AG04450 (cell line): ENCODE results near the gene ASCC1. TPM values are rescaled to one million over a fixed set of nuclear protein-coding genes. Genes with fewer than 3 reads are reported as not detected.

ENCODE experiments used
- CTCF ChIA-PET: fragments of 300-600, 350-600 bp; formaldehyde crosslinking; extraction: SDS; loops from one replicate; lab custom pipeline; 2022; ENCODE audit warnings: antibody characterized with exemption, inconsistent platforms; lab: Charles Lee
- POLR2A ChIA-PET: fragments of 350-600 bp; formaldehyde crosslinking; extraction: SDS; loops from one replicate; lab custom pipeline; 2021; ENCODE audit warnings: antibody characterized with exemption, inconsistent platforms; lab: Yijun Ruan, JAX
- DNase-seq: peaks from one replicate; pipeline ENCODE4 v3.0.0-alpha.2; 2011; ENCODE audit warnings: low read depth, low spot score
- H3K27ac ChIP-seq: one replicate; pipeline ENCODE4 v1.5.1; 2012; ENCODE audit warnings: low read depth, low read length, control low read depth
- H3K27me3 ChIP-seq: one replicate; pipeline ENCODE4 v1.6.0; 2012; ENCODE audit warnings: low read length; ENCODE audit not compliant: control insufficient read depth, insufficient read depth
- H3K4me3 ChIP-seq: 2 replicates; pipeline ENCODE4 v1.5.1; 2011; ENCODE audit warnings: mild to moderate bottlenecking, low read depth, low read length, control low read depth
- H3K9me3 ChIP-seq: 2 replicates; pipeline ENCODE4 v1.5.1; 2012; ENCODE audit warnings: low read length; ENCODE audit not compliant: control insufficient read depth, insufficient read depth
- CTCF ChIP-seq: IDR thresholded peaks from 2 replicates; pipeline ENCODE4 v1.5.1; 2011; ENCODE audit warnings: low read depth, low read length, control low read depth, inconsistent platforms
- polyA plus RNA-seq: library from polyadenylated mRNA; depleted of rRNA; stranded (reverse); fragments of >200 nt; gene quantifications from 2 replicates; pipeline ENCODE4 v1.2.3, GENCODE V29; 2011

Gene ASCC1
- polyA plus RNA-seq, 1 experiment: 43.7 TPM

GRCh38 chr10:72235544-72236279, 19.6 kb upstream of the ASCC1 start:
- DNase-seq: no peak
- ChIA-PET POLR2A (no interaction called here), CTCF (interaction anchor here (0.7 to 0.9 kb wide), 3 partner anchors 12 to 640 kb away, joined by 3 read pairs; no protein-coding TSS in a partner anchor)
- Histone ChIP-seq H3K27ac (no peak overlapping the region), H3K27me3 (no peaks in the 10 kb centered on the region), H3K9me3 (no peaks in the 10 kb centered on the region), H3K4me3 (no peak overlapping the region)
- no peak for TF ChIP-seq CTCF

GRCh38 chr10:72234560-72235095, 18.6 kb upstream of the ASCC1 start:
- no peak for DNase-seq
- no peak for TF ChIP-seq CTCF
- no peaks in the 10 kb centered on the region for H3K9me3 ChIP-seq
- no peak overlapping the region for H3K4me3 ChIP-seq
- ChIA-PET POLR2A (no interaction called here), CTCF (no interaction called here)
- H3K27me3 ChIP-seq: no peaks in the 10 kb centered on the region
- no peak overlapping the region for H3K27ac ChIP-seq

- H3K27ac ChIP-seq: no peak overlapping the region
- ChIA-PET POLR2A (interaction anchor here (0.7 kb wide), 1 partner anchor 8 kb away, joined by 3 read pairs; no protein-coding TSS in a partner anchor), CTCF (no interaction called here)
- H3K4me3 ChIP-seq: no peak overlapping the region
- no peak for TF ChIP-seq CTCF
- H3K9me3 ChIP-seq: no peaks in the 10 kb centered on the region
- H3K27me3 ChIP-seq: no peaks in the 10 kb centered on the region
- DNase-seq: no peak
Measured at GRCh38 chr10:72233621-72234020, 17.5 kb upstream of the ASCC1 start.

- TF ChIP-seq CTCF: no peak
- H3K27ac ChIP-seq: no peak overlapping the region
- no peak for DNase-seq
- no peak overlapping the region for H3K4me3 ChIP-seq
- no peaks in the 10 kb centered on the region for H3K9me3 ChIP-seq
- H3K27me3 ChIP-seq: no peaks in the 10 kb centered on the region
- POLR2A ChIA-PET: interaction anchor here (0.6 to 1.1 kb wide), 2 partner anchors 44 to 170 kb away, joined by 3 to 5 read pairs; partner anchors contain the start of gene DDIT4
- CTCF ChIA-PET: interaction anchor here (0.7 to 2.4 kb wide), 6 partner anchors 8 to 333 kb away, joined by 3 to 18 read pairs (median 9); no protein-coding TSS in a partner anchor
Measured at GRCh38 chr10:72229261-72230251, 13.5 kb upstream of the ASCC1 start.
